Activated naive CD4-positive, alpha-beta T cell treated with anti-CD3 and anti-CD28 coated beads, Interleukin-2, amount 50 U/mL, for 72 hours (primary cell): ENCODE data around the gene CIAO1. TPM values are rescaled to one million over a fixed set of nuclear protein-coding genes. Genes with fewer than 3 reads are reported as not detected.
A peak's percentile ranks its signal among the peaks of the same experiment; 100 is the strongest.
"Not testable (repeated sequence)": the region's sequence is repeated elsewhere in the genome, so short reads cannot be mapped to it uniquely, and the experiment has no call there.

ENCODE experiments used
- ATAC-seq, 2 donors: fragments of 150-1000 bp; cut with Tn5 transposase; 2 replicates each; pipeline ENCODE4 v1.10.0; 2021; ENCODE audit warnings: mild to moderate bottlenecking in 2 of 2, moderate library complexity in 2 of 2
- DNase-seq, 2 donors: peaks; one replicate each; pipeline ENCODE4 v3.0.0; 2021 to 2022; ENCODE audit warnings: low spot score in 2 of 2
- H3K27ac Mint-ChIP-seq, 2 donors: one replicate each; pipeline ENCODE4 v1.8.0; 2022; ENCODE audit warnings: mild to moderate bottlenecking in 2 of 2, mixed read lengths in 2 of 2
- H3K36me3 Mint-ChIP-seq, 2 donors: one replicate each; pipeline ENCODE4 v1.8.0; 2022; ENCODE audit warnings: mixed read lengths in 2 of 2
- H3K9me3 Mint-ChIP-seq, 2 donors: one replicate each; pipeline ENCODE4 v1.8.0; 2022; ENCODE audit warnings: mixed read lengths in 2 of 2
- total RNA-seq, 2 donors: library from RNA; stranded (reverse); gene quantifications; one replicate each; pipeline ENCODE4 v1.2.3, GENCODE V29; 2022

CIAO1 gene
- total RNA-seq, 2 donors from 2014 or later: 71.5 to 82.9 TPM

DNA sequence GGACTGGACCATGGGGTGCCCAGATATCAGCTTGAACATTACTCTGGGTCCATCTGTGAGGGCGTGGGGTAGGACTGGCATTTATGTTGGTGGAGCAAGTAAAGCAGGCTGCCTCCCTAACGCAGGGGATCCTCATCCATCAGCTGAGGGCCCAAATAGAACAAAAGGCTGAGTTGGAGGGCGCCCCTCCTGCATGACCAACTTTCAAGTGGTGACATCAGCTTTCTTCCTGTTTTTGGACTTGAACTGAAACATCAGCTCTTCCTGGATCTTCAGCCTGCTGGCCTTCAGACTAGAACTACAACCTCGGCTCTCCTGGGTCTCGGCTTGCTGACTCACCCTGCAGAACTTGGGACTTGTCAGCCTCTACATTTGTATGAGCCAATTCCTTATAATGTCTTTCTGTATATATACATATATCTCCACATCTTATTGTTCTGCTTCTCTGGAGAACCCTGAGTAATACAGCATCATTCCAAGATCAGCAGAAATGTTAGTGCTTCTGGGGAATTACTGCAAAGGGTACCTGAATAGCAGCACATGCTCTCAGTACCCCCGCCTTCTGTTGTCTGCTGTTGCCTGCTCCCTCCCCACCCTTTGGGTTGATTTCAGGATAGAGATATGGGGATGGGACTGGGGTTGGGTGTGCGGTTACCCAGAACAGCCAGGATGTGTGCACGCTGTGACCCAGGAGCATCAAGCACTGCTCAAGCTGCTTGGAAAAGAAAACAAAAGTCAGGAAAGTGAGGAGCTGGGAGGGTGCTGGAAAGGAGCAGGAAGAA is 20.2 kb upstream of the CIAO1 start:
- no peak for DNase-seq

DNA sequence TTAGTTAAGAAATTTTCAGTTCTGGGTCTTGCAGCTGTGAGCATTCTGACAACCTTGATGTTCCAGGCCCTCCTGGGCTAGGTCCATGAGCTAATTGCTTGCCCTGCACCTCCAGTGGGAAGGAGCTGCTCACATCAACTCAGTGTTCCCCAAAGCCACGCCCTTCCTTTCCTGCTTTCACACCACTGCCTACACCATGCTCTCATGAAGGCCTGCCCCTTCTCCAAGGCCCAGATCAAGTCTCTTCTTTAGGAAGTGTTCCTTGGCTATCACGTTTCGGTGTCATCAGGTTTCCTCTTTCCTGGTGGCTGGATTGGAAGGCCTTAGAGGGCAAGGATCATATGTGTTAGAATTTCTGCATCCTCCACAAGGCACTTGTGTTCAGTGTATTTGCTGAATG is 19.0 kb upstream of the CIAO1 start:
- peak overlapping the region; percentile 69 to 70 for H3K27ac Mint-ChIP-seq
- peaks cover under 1 to 24% of the 10 kb centered on the region in 2 donors for H3K36me3 Mint-ChIP-seq
- H3K9me3 Mint-ChIP-seq: peaks cover 0 to 7% of the 10 kb centered on the region in 2 donors
- DNase-seq (no peak), ATAC-seq (no peak)

More for the DNA sequence above, 20.2 kb upstream of the CIAO1 start:
- Mint-ChIP-seq H3K36me3 (peaks cover 0 to 24% of the 10 kb centered on the region in 2 donors), H3K27ac (peak overlapping the region; percentile 69 to 95), H3K9me3 (peaks cover 0 to 7% of the 10 kb centered on the region in 2 donors)
- ATAC-seq: no peak

DNA sequence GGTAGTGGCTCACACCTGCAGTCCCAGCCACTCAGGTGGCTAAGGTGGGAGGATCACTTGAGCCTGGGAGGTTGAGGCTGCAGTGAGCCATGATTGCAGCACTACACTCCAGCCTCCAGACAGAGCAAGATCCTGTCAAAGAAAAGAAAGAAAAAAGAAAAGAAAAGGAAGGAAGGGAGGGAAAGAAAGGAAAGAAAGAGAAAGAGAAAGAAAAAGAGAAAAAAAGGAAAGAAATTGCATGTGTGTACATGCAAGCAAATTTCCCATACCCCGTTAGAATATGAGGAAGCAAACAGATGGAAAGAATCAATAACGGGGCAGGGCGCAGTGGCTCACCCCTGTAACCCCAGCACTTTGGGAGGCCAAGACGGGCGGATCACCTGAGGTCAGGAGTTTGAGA is 18.1 kb upstream of the CIAO1 start:
- Mint-ChIP-seq H3K36me3 (peaks cover 7 to 24% of the 10 kb centered on the region in 2 donors), H3K27ac (peak overlapping the region; percentile 69 to 76), H3K9me3 (peaks cover 0 to 7% of the 10 kb centered on the region in 2 donors)
- ATAC-seq: no peak
- DNase-seq: no peak

DNA sequence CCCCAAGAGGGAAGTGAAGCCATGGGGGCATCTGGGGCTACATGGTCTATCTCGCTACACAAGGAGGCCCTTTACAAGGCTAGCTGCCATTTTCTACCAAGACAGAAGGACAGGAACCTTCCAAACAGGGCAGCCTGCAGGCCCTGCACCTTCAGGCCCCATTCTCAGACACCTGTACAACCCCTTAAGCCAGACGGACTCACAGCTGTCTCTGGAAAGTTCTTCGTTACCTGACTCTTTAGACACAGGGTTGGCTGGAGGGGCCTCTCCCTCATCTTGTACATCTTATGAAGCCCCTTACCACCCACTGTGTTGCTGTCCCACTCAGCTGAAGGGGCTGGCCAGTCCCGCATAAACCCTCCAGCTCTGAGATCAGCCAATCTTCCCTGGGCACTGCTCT is 17.4 kb upstream of the CIAO1 start:
- ATAC-seq: no peak
- Mint-ChIP-seq H3K9me3 (peaks cover 0 to 7% of the 10 kb centered on the region in 2 donors), H3K36me3 (peaks cover 7 to 24% of the 10 kb centered on the region in 2 donors), H3K27ac (peak overlapping the region in 1 of 2 donors; percentile 18)
- no peak for DNase-seq

DNA sequence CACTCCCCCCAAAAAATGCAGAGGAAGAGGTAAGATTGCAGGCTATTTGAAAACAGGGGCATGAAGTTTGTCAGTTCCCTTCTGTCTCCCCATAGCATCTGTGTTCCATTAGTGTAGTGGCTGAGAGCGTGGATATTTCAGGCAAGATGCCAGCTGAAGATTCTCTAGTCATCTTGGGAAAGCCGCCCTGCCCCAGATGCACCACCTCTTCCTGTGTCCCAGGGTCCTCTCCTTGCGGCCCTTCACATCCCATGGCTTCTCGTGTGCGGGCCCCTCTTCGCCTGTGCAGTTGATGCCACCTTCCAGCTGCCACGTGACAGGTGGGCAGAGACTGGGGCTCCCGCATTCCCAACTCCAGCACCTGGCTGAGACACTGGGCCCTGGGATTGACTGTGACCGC is 16.4 kb upstream of the CIAO1 start:
- DNase-seq (no peak), ATAC-seq (no peak)
- Mint-ChIP-seq H3K36me3 (peaks cover 7 to 19% of the 10 kb centered on the region in 2 donors), H3K9me3 (peaks cover 0 to 7% of the 10 kb centered on the region in 2 donors), H3K27ac (peak overlapping the region; percentile 42 to 70)

DNA sequence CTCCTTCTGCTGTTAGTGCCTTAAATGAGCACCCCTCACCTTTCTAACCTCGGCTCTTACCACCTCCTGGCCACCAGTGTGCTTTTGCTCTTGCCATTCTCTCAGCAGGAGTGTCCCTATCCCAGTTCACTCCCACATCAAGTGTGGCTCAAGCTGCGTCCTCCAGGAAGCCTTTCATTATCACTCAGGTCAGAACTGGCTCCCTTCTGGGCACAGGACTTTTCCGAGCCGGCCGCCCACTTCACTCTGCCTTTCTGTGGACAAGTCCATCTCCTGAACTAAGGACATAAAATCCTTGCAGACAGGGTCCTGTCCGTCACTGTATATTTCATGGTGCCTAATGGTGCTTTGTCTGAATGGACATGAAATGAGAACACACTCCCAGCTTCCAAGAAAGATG is 15.8 kb upstream of the CIAO1 start:
- no peak for ATAC-seq
- H3K36me3 Mint-ChIP-seq: peaks cover 9 to 17% of the 10 kb centered on the region in 2 donors
- DNase-seq: no peak
- H3K27ac Mint-ChIP-seq: peak overlapping the region; percentile 42 to 90
- peaks cover 0 to 7% of the 10 kb centered on the region in 2 donors for H3K9me3 Mint-ChIP-seq

DNA sequence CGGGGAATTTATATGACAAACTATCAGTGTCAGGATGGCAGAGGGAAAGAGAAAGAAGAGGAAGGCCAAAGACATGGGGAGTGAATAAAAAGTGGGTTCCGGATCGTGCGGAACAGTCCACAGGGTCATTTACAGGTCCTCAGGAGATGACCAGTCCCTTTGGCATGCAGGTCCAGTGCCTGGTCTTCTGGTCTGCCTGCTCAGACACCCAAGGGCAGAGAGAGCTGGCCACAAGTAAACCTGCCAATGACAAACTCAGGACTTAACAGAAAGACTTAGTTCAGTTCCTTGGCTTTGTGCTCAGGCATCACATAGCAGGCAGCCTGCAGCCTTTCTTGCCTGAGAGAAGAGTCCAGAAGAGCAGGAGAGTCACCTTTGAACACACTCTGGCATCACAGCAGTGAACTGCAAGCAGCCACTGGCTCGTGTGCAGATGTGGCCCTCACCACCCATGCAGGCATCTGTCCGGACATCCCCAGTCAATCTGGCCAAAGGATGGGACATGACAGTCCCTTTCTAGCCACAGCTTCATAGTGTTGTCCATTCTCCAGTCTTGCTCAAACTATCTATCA is 14.2 kb upstream of the CIAO1 start:
- H3K27ac Mint-ChIP-seq: peak overlapping the region; percentile 44 to 93
- H3K9me3 Mint-ChIP-seq: no peaks in the 10 kb centered on the region
- ATAC-seq (no peak), DNase-seq (no peak)
- peaks cover 3 to 11% of the 10 kb centered on the region in 2 donors for H3K36me3 Mint-ChIP-seq

DNA sequence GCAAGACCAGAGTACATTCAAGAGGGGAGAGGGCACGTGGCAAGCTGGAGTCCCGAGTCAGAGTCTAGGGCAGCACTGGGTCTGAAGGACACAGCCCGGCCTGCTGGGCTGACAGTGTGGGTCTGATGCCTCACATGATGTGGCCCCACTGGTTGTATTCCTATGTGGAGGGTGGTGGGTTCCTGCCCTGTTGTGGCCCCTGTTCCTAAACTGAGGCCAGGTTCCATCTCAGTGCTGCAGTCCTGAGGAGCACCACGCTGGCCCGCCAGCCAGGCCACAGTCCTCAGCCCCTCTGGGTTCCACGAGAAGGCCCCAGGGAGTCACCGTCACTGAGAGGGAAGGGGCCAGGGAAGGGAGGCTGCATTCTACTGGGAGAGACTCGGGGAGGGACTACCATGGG is 13.5 kb upstream of the CIAO1 start:
- DNase-seq (no peak), ATAC-seq (no peak)
- H3K27ac Mint-ChIP-seq: peak overlapping the region; percentile 44 to 93
- H3K9me3 Mint-ChIP-seq: no peaks in the 10 kb centered on the region
- peaks cover 0 to 11% of the 10 kb centered on the region in 2 donors for H3K36me3 Mint-ChIP-seq

DNA sequence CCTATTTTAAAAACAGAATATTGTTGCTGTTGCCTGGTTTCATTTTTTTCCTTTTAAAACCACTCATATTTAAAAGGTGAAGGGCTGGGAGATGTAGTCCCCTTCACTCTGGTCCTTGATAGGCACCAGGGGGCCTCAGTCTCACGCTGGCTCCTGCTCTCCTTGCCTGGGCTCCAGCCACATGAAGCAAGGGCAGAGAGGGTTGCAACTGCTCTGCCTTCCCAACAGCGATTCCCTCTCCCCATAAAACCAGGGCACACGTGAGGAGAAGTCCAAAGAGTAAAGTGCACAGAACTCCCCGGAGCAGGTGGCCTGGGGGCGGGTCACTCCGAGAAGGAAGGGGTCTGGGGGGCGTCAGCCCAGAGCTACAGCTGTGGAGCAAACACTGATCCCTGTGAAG is 13.0 kb upstream of the CIAO1 start:
- Mint-ChIP-seq H3K9me3 (no peaks in the 10 kb centered on the region), H3K27ac (no peak overlapping the region), H3K36me3 (peaks cover 0 to 11% of the 10 kb centered on the region in 2 donors)
- ATAC-seq (no peak), DNase-seq (no peak)

DNA sequence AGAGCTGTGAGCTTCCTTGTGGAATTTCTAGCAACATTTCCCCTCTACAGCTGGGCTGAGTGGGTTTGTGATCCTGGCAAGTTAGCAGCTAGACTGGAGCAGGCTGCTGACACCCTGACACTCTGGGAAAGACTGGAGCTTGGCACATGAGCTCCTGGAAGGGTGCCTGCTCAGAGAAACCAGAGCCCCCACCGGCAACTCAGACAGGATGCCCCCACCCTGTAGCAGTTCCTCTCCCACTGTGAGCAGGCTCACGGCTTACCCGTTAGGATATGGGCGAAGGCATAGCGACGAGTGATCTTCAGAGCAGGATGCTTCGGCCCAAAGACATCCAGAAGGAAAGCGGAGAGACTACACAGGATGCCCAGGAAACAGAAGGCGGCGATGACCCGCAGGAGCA is 11.5 kb upstream of the CIAO1 start:
- no peak for DNase-seq
- ATAC-seq: no peak
- Mint-ChIP-seq H3K9me3 (no peaks in the 10 kb centered on the region), H3K36me3 (peaks cover 0 to 11% of the 10 kb centered on the region in 2 donors), H3K27ac (no peak overlapping the region)

DNA sequence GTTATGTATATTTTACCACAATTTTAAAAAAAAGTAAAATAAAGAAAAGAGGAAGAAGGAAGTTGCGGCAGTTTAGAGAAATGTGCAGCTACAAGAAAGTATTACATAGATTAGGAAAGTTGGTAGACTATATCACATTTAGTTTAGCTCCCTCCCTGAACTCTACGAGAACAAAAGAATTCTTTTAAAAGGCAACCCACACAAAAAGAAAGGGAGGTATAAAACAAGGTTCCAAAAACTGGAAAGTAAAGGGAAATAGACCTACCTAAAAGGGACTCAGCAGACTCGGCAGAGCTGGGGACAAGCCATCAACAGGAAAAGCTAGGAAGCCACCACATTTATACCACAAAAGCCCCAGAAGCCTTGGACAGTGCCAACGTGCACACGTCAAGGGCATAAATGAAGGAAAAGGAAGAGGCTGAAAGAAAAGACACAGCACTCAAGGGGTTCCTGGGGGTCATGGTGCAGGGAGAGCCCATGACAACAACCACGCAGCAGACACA is 9.4 kb upstream of the CIAO1 start:
- peaks cover 0 to 11% of the 10 kb centered on the region in 2 donors for H3K36me3 Mint-ChIP-seq

DNA sequence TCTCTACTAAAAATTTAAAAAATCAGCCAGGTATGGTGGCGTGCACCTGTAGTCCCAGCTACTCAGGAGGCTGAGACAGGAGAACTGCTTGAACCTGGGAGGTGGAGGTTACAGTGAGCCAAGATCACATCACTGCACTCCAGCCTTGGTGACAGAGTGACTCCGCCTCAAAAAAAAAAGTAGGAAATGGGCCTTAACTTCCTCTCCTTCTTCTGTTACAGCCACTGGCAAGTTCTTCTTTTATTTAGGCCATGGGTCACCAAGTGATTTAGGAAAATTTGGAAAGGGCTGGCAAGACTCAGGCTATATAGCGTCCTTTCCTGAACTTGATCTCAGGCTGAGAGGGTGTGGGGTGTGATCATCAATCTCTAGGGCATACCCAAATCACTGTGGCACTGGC is 8.3 kb upstream of the CIAO1 start:
- not testable (repeated sequence) for H3K9me3 Mint-ChIP-seq, H3K36me3 Mint-ChIP-seq, DNase-seq, ATAC-seq
- peak overlapping the region; percentile 39 to 55 for H3K27ac Mint-ChIP-seq

More for the DNA sequence above, 9.4 kb upstream of the CIAO1 start:
- ATAC-seq (no peak), DNase-seq (no peak)
- Mint-ChIP-seq H3K9me3 (no peaks in the 10 kb centered on the region), H3K27ac (peak overlapping the region; percentile 39 to 75)

DNA sequence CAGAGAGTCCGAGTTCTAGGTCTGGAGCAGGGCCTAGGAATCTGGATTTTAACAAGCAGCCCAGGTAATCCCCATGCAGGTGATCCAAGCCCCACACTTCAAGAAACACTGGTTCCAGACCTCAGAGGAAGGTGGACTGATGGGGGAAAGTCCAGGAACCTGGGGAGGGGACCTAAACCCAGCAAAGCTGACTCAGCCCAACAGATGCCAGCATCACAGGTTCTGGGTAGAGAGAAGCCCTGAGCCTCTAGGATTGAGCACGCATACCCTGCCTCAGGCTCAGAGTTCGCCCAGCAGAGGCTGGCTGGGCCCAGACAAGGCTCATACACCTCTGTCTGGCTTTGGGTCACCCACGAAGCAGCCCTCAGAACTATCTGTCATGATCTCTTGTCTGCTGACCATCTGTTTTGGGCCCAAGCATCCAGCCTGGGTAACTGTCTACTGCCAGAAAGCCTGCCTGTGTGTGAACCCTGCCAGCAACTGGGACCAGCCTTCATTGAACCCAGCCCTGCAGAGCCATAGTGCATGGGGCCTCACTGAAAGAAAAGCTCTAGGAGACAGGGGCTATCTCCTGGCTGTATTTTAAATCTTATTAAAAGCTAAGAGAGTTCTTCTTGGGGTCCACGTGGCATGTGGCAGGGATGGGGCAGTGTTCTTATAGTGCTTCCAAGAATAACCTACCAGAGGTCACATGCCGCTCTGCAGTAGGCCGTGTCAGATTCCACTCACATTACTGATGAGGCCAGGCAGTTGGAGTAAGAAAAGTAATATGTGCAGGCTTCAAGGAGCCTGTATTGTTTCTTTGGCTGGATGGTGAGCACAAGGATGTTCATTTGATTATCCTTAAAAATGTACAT is 7.6 kb upstream of the CIAO1 start:
- Mint-ChIP-seq H3K36me3 (peaks cover 0 to 4% of the 10 kb centered on the region in 2 donors), H3K27ac (peak overlapping the region; percentile 29 to 55), H3K9me3 (no peaks in the 10 kb centered on the region)
- ATAC-seq: no peak
- DNase-seq: no peak

DNA sequence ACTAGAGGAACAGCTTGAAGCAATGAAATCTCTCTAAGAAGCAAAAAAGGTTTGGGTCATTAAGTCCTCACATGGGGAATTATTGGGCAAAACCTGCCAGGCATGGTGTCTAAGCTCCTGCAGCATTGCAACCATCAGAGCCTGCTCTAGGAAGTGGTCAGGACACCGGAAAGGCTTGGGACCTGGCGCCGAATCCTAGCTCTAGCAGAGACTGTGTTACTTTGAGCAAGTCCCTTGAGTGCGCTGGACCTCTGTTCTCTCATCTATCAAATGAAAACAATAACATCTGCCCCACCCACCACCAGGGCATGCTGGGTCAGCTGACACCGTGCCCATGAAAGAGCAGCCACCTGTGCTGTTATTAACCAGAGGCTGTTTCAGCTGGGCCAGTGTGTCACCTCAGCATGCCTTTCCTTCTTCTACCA is 6.5 kb upstream of the CIAO1 start:
- DNase-seq: no peak
- peaks cover 0 to 10% of the 10 kb centered on the region in 2 donors for H3K36me3 Mint-ChIP-seq
- peak overlapping the region; percentile 29 to 89 for H3K27ac Mint-ChIP-seq
- H3K9me3 Mint-ChIP-seq: no peaks in the 10 kb centered on the region
- no peak for ATAC-seq

DNA sequence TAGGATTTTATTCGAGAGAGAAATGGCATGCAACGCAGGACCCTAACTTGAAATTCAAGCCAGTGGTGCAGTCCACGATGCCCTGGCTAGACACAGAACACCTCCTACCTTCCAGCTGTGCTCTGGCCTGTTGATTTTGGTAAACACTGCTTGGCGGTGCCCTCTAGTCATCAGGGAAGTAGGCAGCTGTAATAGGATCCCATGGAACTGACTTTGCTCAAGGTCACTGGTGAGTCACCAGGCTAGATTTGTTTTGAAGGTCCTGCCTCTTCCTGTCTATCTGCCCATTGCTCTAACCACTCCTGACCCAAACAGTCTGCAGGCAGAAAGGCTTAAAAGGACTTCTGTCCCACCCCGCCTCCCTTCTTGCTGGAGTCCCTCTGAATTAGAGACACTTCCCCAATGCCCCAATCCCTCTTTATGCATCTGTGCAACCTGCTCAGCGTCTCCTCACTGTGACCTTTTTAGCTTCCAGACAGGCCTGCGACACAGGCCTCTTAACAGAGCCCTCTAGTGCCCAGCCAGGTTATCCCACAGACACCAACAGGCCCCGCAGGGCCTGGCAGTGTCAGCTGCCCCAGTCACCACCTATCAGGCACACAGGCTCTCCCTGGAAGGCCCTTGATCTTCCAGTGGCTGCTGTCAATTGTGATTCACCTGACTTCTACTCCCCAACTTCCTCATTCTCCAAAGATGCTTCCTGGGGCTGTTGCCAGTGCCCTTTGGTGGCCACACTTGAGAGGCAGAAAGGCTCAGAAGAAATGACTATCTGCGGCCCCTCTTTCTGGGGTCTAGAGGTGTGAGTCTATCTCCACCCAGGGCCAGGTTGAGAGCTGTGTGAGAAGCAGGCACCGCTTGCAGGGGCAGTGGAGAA is 5.4 kb upstream of the CIAO1 start:
- ATAC-seq: peak; percentile 67 to 69
- Mint-ChIP-seq H3K36me3 (peaks cover 0 to 11% of the 10 kb centered on the region in 2 donors), H3K9me3 (no peaks in the 10 kb centered on the region), H3K27ac (peak overlapping the region; percentile 29 to 61)
- DNase-seq: peak in 1 of 2 donors; percentile 22
